Body of pancreas (tissue), 4 donors: ENCODE measurements around the gene CRLF1.

Experiments
- CTCF ChIP-seq, 7 experiments: fragments of 450-650 bp in 4 of 7; fragments of 200-600 bp in 3 of 7; sonication (generic) in 3 of 7; IDR thresholded peaks; one replicate each; pipeline ENCODE4 v1.5.1; 2016 to 2019; ENCODE audit warnings: antibody characterized with exemption in 7 of 7
- POLR2A ChIP-seq, 3 donors: fragments of 450-650 bp; IDR thresholded peaks; one replicate each; pipeline ENCODE4 v1.6.1; 2016; ENCODE audit warnings: antibody characterized with exemption in 3 of 3, mild to moderate bottlenecking in 2 of 3

- TF ChIP-seq CTCF (IDR thresholded peaks at IDR 0.05): no peak
- TF ChIP-seq POLR2A (IDR thresholded peaks at IDR 0.05): no peak
Observed at GRCh38 chr19:18590273-18591272, 16.0 kb downstream of the CRLF1 start.
